ENCODE results near the gene TAPBP. TPM values are rescaled to one million over a fixed set of nuclear protein-coding genes. Genes with fewer than 3 reads are reported as not detected.
A peak's percentile ranks its signal among the peaks of the same experiment; 100 is the strongest.

TAPBP gene
- total and polyA plus RNA-seq, 2 of the 8 experiments (the other 6 are each of a cell fraction or from before 2014, with no cell fraction given), result 24.5 to 35.4 TPM

DNA sequence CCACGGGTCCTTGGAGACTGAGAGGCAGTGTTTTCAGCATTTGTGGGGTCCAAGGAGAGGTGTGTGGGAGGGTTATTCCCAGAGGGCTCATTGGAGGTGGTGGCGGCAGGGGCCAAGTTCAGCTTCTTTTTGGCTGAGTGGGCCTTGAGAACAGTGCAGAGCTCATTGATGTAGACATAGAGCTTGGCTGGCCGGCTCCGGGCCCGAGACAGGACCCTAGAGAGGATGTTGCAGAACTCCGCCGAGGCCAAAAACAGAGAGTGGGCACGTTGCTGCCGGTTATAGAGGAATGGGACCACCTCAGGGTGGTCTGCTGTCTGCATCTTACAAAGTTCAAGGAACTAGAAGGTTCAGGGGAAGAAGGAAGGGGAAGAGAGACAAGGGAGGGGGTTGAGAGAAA, 7.3 kb upstream of the TAPBP start:
- Histone ChIP-seq H2BK12ac (ENCODE audit: low read depth, low read length) (no peak overlapping the region), H3K14ac (ENCODE audit: insufficient read length) (no peak overlapping the region), H3K36me3 (ENCODE audit: control insufficient read depth in 2 of 4, insufficient read depth in 4 of 4, low read length in 3 of 4) (peaks cover 10 to 31% (median 21%) of the 10 kb centered on the region in 4 experiments; a peak in 7 of 8 replicates), H3K56ac (replicated peaks; ENCODE audit: insufficient read length, low read depth, low read length) (no peak overlapping the region), H4K91ac (replicated peaks; ENCODE audit: insufficient read length, low read length) (no peak overlapping the region), H3K9ac (replicated peaks in 1 of 4; ENCODE audit: extremely low read depth in 1 of 4, low read depth in 3 of 4, low read length in 3 of 4) (peak overlapping the region in 1 of 4 experiments; percentile 81; a peak in 2 of 7 replicates), H3K79me2 (ENCODE audit: control insufficient read depth in 1 of 2, insufficient read depth in 2 of 2, low read length in 2 of 2) (peaks cover 0 to 32% of the 10 kb centered on the region in 2 experiments; a peak in 3 of 4 replicates), H3K4me2 (ENCODE audit: insufficient read depth in 1 of 2, low read depth in 2 of 2, low read length in 2 of 2) (peak overlapping the region; percentile 62 to 87), H3K79me1 (ENCODE audit: low read depth, low read length) (peaks cover 7% of the 10 kb centered on the region; the same call in 1 of the 2 replicates), H3K27ac (ENCODE audit: low read depth, low read length) (0 out of 2 replicates have a peak overlapping the region, but pooled peaks have one; percentile 36), H4K5ac (ENCODE audit: insufficient read length, low read depth, low read length) (no peak overlapping the region), H2BK20ac (ENCODE audit: low read length) (no peak overlapping the region), H3K9me3 (ENCODE audit: insufficient read depth in 2 of 2, low read depth in 1 of 2, low read length in 1 of 2) (no peaks in the 10 kb centered on the region; a peak in 1 of 4 replicates), H3K23me2 (ENCODE audit: low read depth, low read length) (peaks cover 18% of the 10 kb centered on the region), H2BK15ac (ENCODE audit: low read length) (no peak overlapping the region), H2BK120ac (replicated peaks; ENCODE audit: low read depth, low read length) (no peak overlapping the region), H3K27me3 (replicated peaks in 1 of 4; ENCODE audit: control insufficient read depth in 3 of 4, extremely low read depth in 1 of 4, insufficient read depth in 3 of 4, low read length in 3 of 4) (no peaks in the 10 kb centered on the region), H3K4ac (replicated peaks; ENCODE audit: insufficient read length, low read depth, low read length) (no peak overlapping the region), H3K23ac (ENCODE audit: insufficient read length) (no peak overlapping the region), H2AFZ (ENCODE audit: low read length) (no peak overlapping the region), H4K20me1 (replicated peaks in 1 of 2; ENCODE audit: control insufficient read depth in 1 of 2, insufficient read depth in 2 of 2, low read length in 2 of 2) (peaks cover 2 to 5% of the 10 kb centered on the region in 2 experiments), H3K18ac (ENCODE audit: extremely low read depth, low read length) (peak overlapping the region; percentile 32; the same call in 1 of the 2 replicates), H2BK5ac (ENCODE audit: low read depth, low read length) (peak overlapping the region; percentile 18; the same call in 1 of the 2 replicates), H3K4me1 (replicated peaks in 1 of 4; ENCODE audit: control insufficient read depth in 3 of 4, insufficient read depth in 4 of 4, low read length in 3 of 4) (peaks cover 0 to 28% (median 18%) of the 10 kb centered on the region in 4 experiments; a peak in 6 of 7 replicates), H4K8ac (ENCODE audit: extremely low read depth, insufficient read depth, low read length) (no peak overlapping the region), H2AK5ac (ENCODE audit: low read depth, low read length) (no peak overlapping the region), H3K4me3 (ENCODE audit: extremely low read depth in 1 of 4, insufficient read depth in 2 of 4, low read depth in 3 of 4, low read length in 4 of 4) (peak overlapping the region; percentile 68 to 98 (median 82); a peak in 4 of 8 replicates)
- FAIRE-seq, result no peak
- POLR2A ChIA-PET (ENCODE audit: partially characterized antibody), result interaction anchor here (0.8 to 1.3 kb wide), 8 partner anchors 8 to 110 kb away, joined by 3 to 5 read pairs (median 4); partner anchors contain the start of gene RGL2
- CTCF ChIA-PET (ENCODE audit: partially characterized antibody), result interaction anchor here (0.7 to 1.3 kb wide), 6 partner anchors 11 to 104 kb away, joined by 3 to 7 read pairs (median 3); partner anchors contain the start of gene B3GALT4
- WGBS, 2 experiments (ENCODE audit: extremely low coverage in 1 of 2, insufficient coverage in 1 of 2, insufficient read length in 1 of 2, insufficient replicate concordance in 2 of 2, low coverage in 1 of 2, low lambda C conversion rate in 2 of 2, missing lambda C conversion rate in 1 of 2), result 83% methylated on average over 9 of the region's 9 CpGs; no CpG with 5 or more reads in 1 of the 2 experiments
- DNase-seq (ENCODE audit: low read depth in 1 of 2, low spot score in 2 of 2), result no peak
- TF ChIP-seq EP300 (IDR thresholded peaks at IDR 0.05; ENCODE audit: borderline replicate concordance in 1 of 2, low read depth in 2 of 2, low read length in 2 of 2), result no peak
- TF ChIP-seq ASH2L (IDR thresholded peaks at IDR 0.05; ENCODE audit: low read length), result no peak
- TF ChIP-seq CEBPB (IDR thresholded peaks at IDR 0.05; ENCODE audit: low read depth, low read length), result no peak
- TF ChIP-seq, protein P1, sequence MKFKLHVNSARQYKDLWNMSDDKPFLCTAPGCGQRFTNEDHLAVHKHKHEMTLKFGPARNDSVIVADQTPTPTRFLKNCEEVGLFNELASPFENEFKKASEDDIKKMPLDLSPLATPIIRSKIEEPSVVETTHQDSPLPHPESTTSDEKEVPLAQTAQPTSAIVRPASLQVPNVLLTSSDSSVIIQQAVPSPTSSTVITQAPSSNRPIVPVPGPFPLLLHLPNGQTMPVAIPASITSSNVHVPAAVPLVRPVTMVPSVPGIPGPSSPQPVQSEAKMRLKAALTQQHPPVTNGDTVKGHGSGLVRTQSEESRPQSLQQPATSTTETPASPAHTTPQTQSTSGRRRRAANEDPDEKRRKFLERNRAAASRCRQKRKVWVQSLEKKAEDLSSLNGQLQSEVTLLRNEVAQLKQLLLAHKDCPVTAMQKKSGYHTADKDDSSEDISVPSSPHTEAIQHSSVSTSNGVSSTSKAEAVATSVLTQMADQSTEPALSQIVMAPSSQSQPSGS (IDR thresholded peaks at IDR 0.05; ENCODE audit: low read length), result no peak
- TF ChIP-seq SUZ12 (IDR thresholded peaks at IDR 0.05; ENCODE audit: low read length), result no peak
- TF ChIP-seq RXRA (IDR thresholded peaks at IDR 0.05; ENCODE audit: insufficient read depth, low read depth, low read length), result no peak
- no peak for TF ChIP-seq ZNF274 (IDR thresholded peaks at IDR 0.05; ENCODE audit: borderline replicate concordance, extremely low read depth, low read length)
- no peak for TF ChIP-seq EGR1 (IDR thresholded peaks at IDR 0.05; ENCODE audit: borderline replicate concordance, low read depth, low read length)
- no peak for TF ChIP-seq GABPA (IDR thresholded peaks at IDR 0.05; ENCODE audit: borderline replicate concordance, insufficient read depth, low read length)
- TF ChIP-seq SAP30 (IDR thresholded peaks at IDR 0.05; ENCODE audit: insufficient read depth, insufficient replicate concordance, low read length), result no peak
- TF ChIP-seq KDM5A (IDR thresholded peaks at IDR 0.05; ENCODE audit: low read length), result no peak

Measured in H1 (cell line).